Glutamatergic neuron (in vitro differentiated cells): ENCODE data around the gene ZNF750. TPM values are rescaled to one million over a fixed set of nuclear protein-coding genes. Genes with fewer than 3 reads are reported as not detected.

Experiments used
- DNase-seq: peaks from one replicate; pipeline ENCODE4 v3.0.0; 2022
- H3K27ac Mint-ChIP-seq: one replicate; pipeline ENCODE4 v1.8.0; 2020; ENCODE audit warnings: mild to moderate bottlenecking, mixed read lengths, inconsistent platforms; ENCODE audit not compliant: unreplicated experiment
- H3K27me3 Mint-ChIP-seq: one replicate; pipeline ENCODE4 v1.8.0; 2020; ENCODE audit warnings: mild to moderate bottlenecking, moderate library complexity, mixed read lengths, inconsistent platforms; ENCODE audit not compliant: unreplicated experiment
- H3K36me3 Mint-ChIP-seq: one replicate; pipeline ENCODE4 v1.8.0; 2020; ENCODE audit warnings: mild to moderate bottlenecking, mixed read lengths, inconsistent platforms; ENCODE audit not compliant: unreplicated experiment
- H3K4me1 Mint-ChIP-seq: one replicate; pipeline ENCODE4 v1.8.0; 2020; ENCODE audit warnings: mild to moderate bottlenecking, low read depth, mixed read lengths, inconsistent platforms; ENCODE audit not compliant: unreplicated experiment
- H3K4me3 Mint-ChIP-seq: one replicate; pipeline ENCODE4 v1.8.0; 2020; ENCODE audit warnings: mild to moderate bottlenecking, mixed read lengths, inconsistent platforms; ENCODE audit not compliant: unreplicated experiment
- H3K9me3 Mint-ChIP-seq: one replicate; pipeline ENCODE4 v1.8.0; 2020; ENCODE audit warnings: mild to moderate bottlenecking, moderate library complexity, mixed read lengths, inconsistent platforms; ENCODE audit not compliant: unreplicated experiment
- total RNA-seq: library from RNA; stranded (reverse); fragmentation: NEBNext Ultra II Directional; extraction: Animal tissue kit (Norgen Biotek cat#: 25700); gene quantifications from one replicate; pipeline ENCODE4 v1.2.1, GENCODE V29; 2021; ENCODE audit not compliant: unreplicated experiment
- TF ChIP-seq, protein P1 (sequence below): fragments of 200-600 bp; sonication (generic); IDR thresholded peaks from one replicate; pipeline ENCODE4 v1.5.0; 2021; ENCODE audit not compliant: partially characterized antibody, unreplicated experiment

ZNF750 gene
- total RNA-seq, 1 donor from 2014 or later = 1.4 TPM

DNA sequence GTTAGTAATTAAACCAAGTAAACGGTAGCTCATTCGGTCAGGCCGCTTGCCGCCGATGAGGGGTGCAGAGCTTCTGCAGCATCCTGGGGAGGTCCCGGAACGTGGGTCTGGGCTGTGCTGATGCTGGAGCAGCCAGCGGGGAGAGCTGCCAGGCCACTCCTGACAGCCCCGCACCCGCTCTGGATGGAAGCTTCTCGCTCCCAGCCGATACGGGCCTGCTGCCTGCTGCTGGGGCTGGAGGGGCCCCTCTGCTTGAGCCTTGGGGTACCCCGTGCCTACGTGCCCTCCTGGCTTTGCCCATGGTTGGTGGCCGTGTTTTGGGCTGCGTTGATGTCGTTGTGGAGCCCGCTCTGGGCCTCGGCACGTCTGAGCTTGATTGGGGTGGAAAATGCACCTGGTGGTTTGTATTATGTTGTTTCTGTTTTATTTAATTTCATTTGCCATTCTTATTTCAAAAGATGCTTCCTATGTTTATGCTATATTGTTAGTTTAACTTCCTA, 41.6 kb upstream of the ZNF750 start:
- no peak overlapping the region for H3K4me3 Mint-ChIP-seq
- H3K9me3 Mint-ChIP-seq = peaks cover 18% of the 10 kb centered on the region
- peaks cover 54% of the 10 kb centered on the region for H3K4me1 Mint-ChIP-seq
- TF ChIP-seq, protein P1, sequence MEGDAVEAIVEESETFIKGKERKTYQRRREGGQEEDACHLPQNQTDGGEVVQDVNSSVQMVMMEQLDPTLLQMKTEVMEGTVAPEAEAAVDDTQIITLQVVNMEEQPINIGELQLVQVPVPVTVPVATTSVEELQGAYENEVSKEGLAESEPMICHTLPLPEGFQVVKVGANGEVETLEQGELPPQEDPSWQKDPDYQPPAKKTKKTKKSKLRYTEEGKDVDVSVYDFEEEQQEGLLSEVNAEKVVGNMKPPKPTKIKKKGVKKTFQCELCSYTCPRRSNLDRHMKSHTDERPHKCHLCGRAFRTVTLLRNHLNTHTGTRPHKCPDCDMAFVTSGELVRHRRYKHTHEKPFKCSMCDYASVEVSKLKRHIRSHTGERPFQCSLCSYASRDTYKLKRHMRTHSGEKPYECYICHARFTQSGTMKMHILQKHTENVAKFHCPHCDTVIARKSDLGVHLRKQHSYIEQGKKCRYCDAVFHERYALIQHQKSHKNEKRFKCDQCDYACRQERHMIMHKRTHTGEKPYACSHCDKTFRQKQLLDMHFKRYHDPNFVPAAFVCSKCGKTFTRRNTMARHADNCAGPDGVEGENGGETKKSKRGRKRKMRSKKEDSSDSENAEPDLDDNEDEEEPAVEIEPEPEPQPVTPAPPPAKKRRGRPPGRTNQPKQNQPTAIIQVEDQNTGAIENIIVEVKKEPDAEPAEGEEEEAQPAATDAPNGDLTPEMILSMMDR = no peak
- no peak for DNase-seq
- peaks cover 10% of the 10 kb centered on the region for H3K36me3 Mint-ChIP-seq
- peak overlapping the region; percentile 87 for H3K27ac Mint-ChIP-seq
- peaks cover 14% of the 10 kb centered on the region for H3K27me3 Mint-ChIP-seq

DNA sequence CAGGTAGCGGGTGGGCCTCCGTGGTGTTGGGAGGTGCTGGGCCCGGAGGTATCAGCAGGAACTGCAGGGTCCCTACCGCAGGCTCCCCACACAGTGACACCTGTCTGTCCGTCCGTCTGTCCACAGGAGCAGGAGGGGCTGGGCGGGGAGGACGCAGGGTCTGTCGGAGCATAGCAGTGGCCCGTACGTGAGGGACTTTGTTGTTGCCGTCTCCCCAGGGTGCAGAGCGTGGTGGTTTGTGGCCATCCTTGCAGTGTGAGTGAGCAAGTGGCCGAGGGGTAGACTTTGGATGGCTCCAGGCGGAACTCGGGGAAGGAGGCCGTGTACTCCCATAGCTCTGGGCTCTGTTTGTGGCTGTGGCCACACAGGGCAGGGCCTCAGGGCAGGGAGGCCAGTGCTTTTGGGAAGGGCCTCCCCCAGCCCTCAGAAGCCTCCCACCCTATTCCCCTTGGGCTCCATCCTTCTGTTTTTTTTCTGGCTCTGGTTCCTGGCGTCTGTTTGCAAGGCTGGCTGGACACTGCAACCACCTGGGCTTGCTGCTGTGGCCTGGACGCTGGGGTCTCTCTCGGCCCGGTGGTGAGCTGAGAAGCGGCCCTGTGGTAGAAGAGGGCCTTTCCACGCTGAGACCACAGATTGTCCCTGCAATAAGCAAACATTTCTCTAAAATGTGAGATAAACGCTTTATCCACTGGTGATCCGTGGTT, 41.0 kb upstream of the ZNF750 start:
- Mint-ChIP-seq H3K4me3 (peak overlapping the region; percentile 52), H3K27ac (peak overlapping the region; percentile 86), H3K9me3 (peaks cover 18% of the 10 kb centered on the region), H3K4me1 (peaks cover 52% of the 10 kb centered on the region), H3K36me3 (peaks cover 10% of the 10 kb centered on the region), H3K27me3 (peaks cover 14% of the 10 kb centered on the region)
- TF ChIP-seq, protein P1 = no peak
- DNase-seq = no peak

DNA sequence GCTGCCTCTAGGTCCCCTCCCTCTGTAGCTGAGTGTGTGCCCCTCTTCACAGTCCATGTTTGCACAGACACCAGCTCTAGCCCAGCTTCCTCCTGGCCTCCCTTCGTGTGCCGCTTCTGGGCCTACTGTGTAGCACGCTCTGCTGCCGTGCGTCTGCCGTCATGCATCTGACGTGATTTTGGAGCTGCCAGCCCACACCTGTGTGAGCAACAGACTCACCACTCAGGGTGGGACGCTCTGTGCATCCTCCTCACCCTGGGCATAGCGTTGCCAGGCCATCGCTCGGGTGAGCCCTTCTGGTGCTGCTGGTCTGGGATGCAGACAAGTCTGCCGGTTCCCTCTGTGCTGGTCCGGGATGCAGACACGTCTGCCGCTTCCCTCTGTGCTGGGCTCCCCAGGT, 39.4 kb upstream of the ZNF750 start:
- Mint-ChIP-seq H3K4me1 (peaks cover 40% of the 10 kb centered on the region), H3K27me3 (peaks cover 12% of the 10 kb centered on the region), H3K4me3 (no peak overlapping the region), H3K36me3 (peaks cover 10% of the 10 kb centered on the region), H3K9me3 (peaks cover 14% of the 10 kb centered on the region), H3K27ac (peak overlapping the region; percentile 40)
- TF ChIP-seq, protein P1 = no peak
- DNase-seq = no peak

DNA sequence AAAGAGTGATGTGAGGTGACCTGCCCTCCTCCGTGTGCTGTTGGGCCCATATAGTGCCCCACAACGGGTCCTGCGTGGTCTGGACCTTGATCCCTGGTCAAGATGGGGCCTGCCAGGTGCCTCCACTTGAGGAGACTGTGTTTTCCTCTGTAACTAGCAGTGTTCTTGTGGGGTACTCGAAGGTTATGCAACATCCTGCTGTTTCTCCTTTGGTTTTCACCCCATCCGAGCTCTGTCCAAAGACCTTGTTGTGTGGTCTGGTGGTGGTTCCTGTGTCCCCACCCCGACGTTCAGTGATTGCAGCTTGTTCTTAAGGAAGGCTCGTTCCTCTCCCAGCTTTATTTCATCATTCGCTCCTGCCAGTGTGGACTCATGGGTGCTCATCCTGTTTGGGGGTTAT, 38.7 kb upstream of the ZNF750 start:
- peaks cover 35% of the 10 kb centered on the region for H3K4me1 Mint-ChIP-seq
- DNase-seq = no peak
- peaks cover 10% of the 10 kb centered on the region for H3K36me3 Mint-ChIP-seq
- peaks cover 14% of the 10 kb centered on the region for H3K9me3 Mint-ChIP-seq
- TF ChIP-seq, protein P1 = no peak
- no peak overlapping the region for H3K4me3 Mint-ChIP-seq
- no peak overlapping the region for H3K27ac Mint-ChIP-seq
- peaks cover 7% of the 10 kb centered on the region for H3K27me3 Mint-ChIP-seq
